ENCODE data around the gene UPK1A. TPM values are rescaled to one million over a fixed set of nuclear protein-coding genes. Genes with fewer than 3 reads are reported as not detected.

Gene UPK1A
- total and polyA plus RNA-seq, 2 of the 8 experiments (the other 6 are each of a cell fraction or from before 2014, with no cell fraction given) = 0.56 to 9.9 TPM

DNA sequence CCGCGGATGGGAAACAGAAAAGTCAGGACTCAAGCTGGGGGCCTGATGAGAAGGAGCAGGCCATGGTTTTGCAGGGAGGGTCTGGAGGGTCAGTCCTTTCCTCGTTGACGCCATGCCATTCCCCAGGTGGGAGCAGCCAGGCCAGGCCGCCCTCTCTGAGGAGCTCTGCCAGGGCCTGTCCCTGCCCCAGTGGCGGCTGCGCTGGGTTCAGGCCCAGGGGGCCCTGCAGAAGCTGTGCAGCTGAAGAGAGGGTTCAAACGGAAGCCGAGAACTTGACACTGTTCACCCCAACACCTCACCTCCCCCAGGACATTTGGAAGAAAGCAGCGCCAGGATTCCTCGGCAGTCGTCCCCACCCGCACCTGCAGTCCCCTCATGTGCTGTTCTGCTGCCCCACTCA is 43.6 kb upstream of the UPK1A start:
- Histone ChIP-seq H3K9ac (replicated peaks in 1 of 4; ENCODE audit: extremely low read depth in 1 of 4, low read depth in 3 of 4, low read length in 3 of 4) (no peak overlapping the region), H3K18ac (ENCODE audit: extremely low read depth, low read length) (no peak overlapping the region), H3K4me2 (ENCODE audit: insufficient read depth in 1 of 2, low read depth in 2 of 2, low read length in 2 of 2) (no peak overlapping the region), H4K8ac (ENCODE audit: extremely low read depth, insufficient read depth, low read length) (no peak overlapping the region), H3K27ac (ENCODE audit: low read depth, low read length) (no peak overlapping the region), H3K27me3 (replicated peaks in 1 of 4; ENCODE audit: control insufficient read depth in 3 of 4, extremely low read depth in 1 of 4, insufficient read depth in 3 of 4, low read length in 3 of 4) (no peaks in the 10 kb centered on the region), H2AK5ac (ENCODE audit: low read depth, low read length) (no peak overlapping the region), H3K79me1 (ENCODE audit: low read depth, low read length) (no peaks in the 10 kb centered on the region), H4K20me1 (replicated peaks in 1 of 2; ENCODE audit: control insufficient read depth in 1 of 2, insufficient read depth in 2 of 2, low read length in 2 of 2) (peaks cover 0 to 5% of the 10 kb centered on the region in 2 experiments), H3K9me3 (ENCODE audit: insufficient read depth in 2 of 2, low read depth in 1 of 2, low read length in 1 of 2) (no peaks in the 10 kb centered on the region), H3K4me1 (replicated peaks in 1 of 4; ENCODE audit: control insufficient read depth in 3 of 4, insufficient read depth in 4 of 4, low read length in 3 of 4) (no peaks in the 10 kb centered on the region), H2AFZ (ENCODE audit: low read length) (no peak overlapping the region), H2BK12ac (ENCODE audit: low read depth, low read length) (no peak overlapping the region), H2BK15ac (ENCODE audit: low read length) (no peak overlapping the region), H3K23me2 (ENCODE audit: low read depth, low read length) (no peaks in the 10 kb centered on the region), H2BK120ac (replicated peaks; ENCODE audit: low read depth, low read length) (no peak overlapping the region), H2BK20ac (ENCODE audit: low read length) (no peak overlapping the region), H2BK5ac (ENCODE audit: low read depth, low read length) (no peak overlapping the region), H3K4ac (replicated peaks; ENCODE audit: insufficient read length, low read depth, low read length) (no peak overlapping the region), H3K56ac (replicated peaks; ENCODE audit: insufficient read length, low read depth, low read length) (no peak overlapping the region), H3K14ac (ENCODE audit: insufficient read length) (no peak overlapping the region), H3K23ac (ENCODE audit: insufficient read length) (no peak overlapping the region), H3K36me3 (ENCODE audit: control insufficient read depth in 2 of 4, insufficient read depth in 4 of 4, low read length in 3 of 4) (peaks cover 2 to 9% (median 5%) of the 10 kb centered on the region in 4 experiments; a peak in 3 of 8 replicates), H3K79me2 (ENCODE audit: control insufficient read depth in 1 of 2, insufficient read depth in 2 of 2, low read length in 2 of 2) (no peaks in the 10 kb centered on the region), H3K4me3 (ENCODE audit: extremely low read depth in 1 of 4, insufficient read depth in 2 of 4, low read depth in 3 of 4, low read length in 4 of 4) (no peak overlapping the region), H4K5ac (ENCODE audit: insufficient read length, low read depth, low read length) (no peak overlapping the region), H4K91ac (replicated peaks; ENCODE audit: insufficient read length, low read length) (no peak overlapping the region)
- DNase-seq (ENCODE audit: low read depth in 1 of 2, low spot score in 2 of 2) (no peak), FAIRE-seq (no peak)
- 93% methylated on average over 13 of the region's 13 CpGs; no CpG with 5 or more reads in 1 of the 2 experiments for WGBS, 2 experiments (ENCODE audit: extremely low coverage in 1 of 2, insufficient coverage in 1 of 2, insufficient read length in 1 of 2, insufficient replicate concordance in 2 of 2, low coverage in 1 of 2, low lambda C conversion rate in 2 of 2, missing lambda C conversion rate in 1 of 2)
- ChIA-PET POLR2A (ENCODE audit: partially characterized antibody) (interaction anchor here (1.1 to 2.7 kb wide), 6 partner anchors 10 to 112 kb away, joined by 3 to 13 read pairs (median 3); partner anchors contain the start of gene HAUS5), CTCF (ENCODE audit: partially characterized antibody) (interaction anchor here (0.6 to 3.6 kb wide), 5 partner anchors 10 to 57 kb away, joined by 3 to 14 read pairs (median 3); partner anchors contain the start of gene HAUS5)
- TF ChIP-seq SUZ12 (IDR thresholded peaks at IDR 0.05; ENCODE audit: low read length) = no peak
- TF ChIP-seq POLR2AphosphoS5 (IDR thresholded peaks at IDR 0.05; ENCODE audit: low read depth, low read length) = no peak
- no peak for TF ChIP-seq EP300 (IDR thresholded peaks at IDR 0.05; ENCODE audit: borderline replicate concordance in 1 of 2, low read depth in 2 of 2, low read length in 2 of 2)
- TF ChIP-seq JUN (IDR thresholded peaks at IDR 0.05; ENCODE audit: low read depth, low read length) = no peak
- no peak for TF ChIP-seq EGR1 (IDR thresholded peaks at IDR 0.05; ENCODE audit: borderline replicate concordance, low read depth, low read length)
- no peak for TF ChIP-seq SIX5 (IDR thresholded peaks at IDR 0.05; ENCODE audit: low read depth, low read length)
- TF ChIP-seq KDM5A (IDR thresholded peaks at IDR 0.05; ENCODE audit: low read length) = no peak
- TF ChIP-seq PHF8 (conservative IDR thresholded peaks at IDR 0.05; ENCODE audit: low read depth, low read length) = no peak
- TF ChIP-seq, protein P1, sequence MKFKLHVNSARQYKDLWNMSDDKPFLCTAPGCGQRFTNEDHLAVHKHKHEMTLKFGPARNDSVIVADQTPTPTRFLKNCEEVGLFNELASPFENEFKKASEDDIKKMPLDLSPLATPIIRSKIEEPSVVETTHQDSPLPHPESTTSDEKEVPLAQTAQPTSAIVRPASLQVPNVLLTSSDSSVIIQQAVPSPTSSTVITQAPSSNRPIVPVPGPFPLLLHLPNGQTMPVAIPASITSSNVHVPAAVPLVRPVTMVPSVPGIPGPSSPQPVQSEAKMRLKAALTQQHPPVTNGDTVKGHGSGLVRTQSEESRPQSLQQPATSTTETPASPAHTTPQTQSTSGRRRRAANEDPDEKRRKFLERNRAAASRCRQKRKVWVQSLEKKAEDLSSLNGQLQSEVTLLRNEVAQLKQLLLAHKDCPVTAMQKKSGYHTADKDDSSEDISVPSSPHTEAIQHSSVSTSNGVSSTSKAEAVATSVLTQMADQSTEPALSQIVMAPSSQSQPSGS (IDR thresholded peaks at IDR 0.05; ENCODE audit: low read length) = no peak
- TF ChIP-seq, protein P2, sequence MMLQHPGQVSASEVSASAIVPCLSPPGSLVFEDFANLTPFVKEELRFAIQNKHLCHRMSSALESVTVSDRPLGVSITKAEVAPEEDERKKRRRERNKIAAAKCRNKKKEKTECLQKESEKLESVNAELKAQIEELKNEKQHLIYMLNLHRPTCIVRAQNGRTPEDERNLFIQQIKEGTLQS (IDR thresholded peaks at IDR 0.05; ENCODE audit: insufficient read depth, low read depth, low read length) = no peak
- no peak for TF ChIP-seq TBP (IDR thresholded peaks at IDR 0.05; ENCODE audit: low read depth, low read length)
- no peak for TF ChIP-seq HDAC6 (IDR thresholded peaks at IDR 0.05; ENCODE audit: low read depth, low read length)

Measured in H1 (cell line).